Ishikawa (cell line): ENCODE data around the gene NFKB1.

Source experiments
- CEBPB ChIP-seq: IDR thresholded peaks from 2 replicates; pipeline ENCODE4 v1.6.1; 2012
- CREB1 ChIP-seq: IDR thresholded peaks from 2 replicates; pipeline ENCODE4 v1.6.1; 2012; ENCODE audit warnings: low read depth
- EGR1 ChIP-seq: IDR thresholded peaks from 2 replicates; pipeline ENCODE4 v1.6.1; 2012
- EP300 ChIP-seq: IDR thresholded peaks from 2 replicates; pipeline ENCODE4 v1.6.1; 2012; ENCODE audit warnings: borderline replicate concordance
- FOXM1 ChIP-seq: IDR thresholded peaks from 2 replicates; pipeline ENCODE4 v1.6.1; 2012; ENCODE audit warnings: low read depth, borderline replicate concordance
- MAX ChIP-seq: IDR thresholded peaks from 2 replicates; pipeline ENCODE4 v1.6.1; 2012
- NFIC ChIP-seq: IDR thresholded peaks from 2 replicates; pipeline ENCODE4 v1.6.1; 2012
- RAD21 ChIP-seq: IDR thresholded peaks from 2 replicates; pipeline ENCODE4 v1.6.1; 2012; ENCODE audit warnings: low read depth
- TAF1 ChIP-seq: IDR thresholded peaks from 2 replicates; pipeline ENCODE4 v1.6.1; 2012; ENCODE audit warnings: low read depth, mild to moderate bottlenecking
- TCF12 ChIP-seq: IDR thresholded peaks from 2 replicates; pipeline ENCODE4 v1.6.1; 2012; ENCODE audit warnings: low read depth
- TEAD4 ChIP-seq: IDR thresholded peaks from 2 replicates; pipeline ENCODE4 v1.6.1; 2012
- USF1 ChIP-seq: IDR thresholded peaks from 2 replicates; pipeline ENCODE4 v1.6.1; 2012
- YY1 ChIP-seq: IDR thresholded peaks from 2 replicates; pipeline ENCODE4 v1.6.1; 2012; ENCODE audit warnings: low read depth
- ZBTB7A ChIP-seq: IDR thresholded peaks from 2 replicates; pipeline ENCODE4 v1.6.1; 2012; ENCODE audit warnings: low read depth
- TF ChIP-seq, protein P1 (sequence below): IDR thresholded peaks from 2 replicates; pipeline ENCODE4 v1.6.1; 2012; ENCODE audit warnings: low read depth, mild to moderate bottlenecking

Gene NFKB1

DNA sequence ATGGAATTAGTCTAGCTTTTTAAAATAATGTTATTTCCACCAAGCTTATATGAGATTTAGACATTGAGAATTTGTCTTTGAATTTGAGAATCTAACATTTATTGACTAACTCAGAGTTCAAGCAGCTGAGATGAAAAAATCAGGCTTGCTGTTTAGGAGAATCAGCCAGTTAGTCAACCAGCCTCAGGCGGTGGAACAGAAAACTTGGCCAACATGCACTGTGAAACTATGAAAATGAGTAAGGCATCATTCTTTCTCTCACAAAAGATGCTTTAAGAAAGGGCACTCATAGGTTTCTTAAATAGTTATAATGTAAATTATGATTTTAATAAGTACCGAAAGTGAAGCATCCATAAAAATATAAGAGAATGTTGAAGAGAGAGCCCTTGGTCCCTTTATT lies 84.2 kb downstream of the NFKB1 start:
- TF ChIP-seq EGR1 (no peak), TEAD4 (no peak), TAF1 (no peak), FOXM1 (no peak), USF1 (no peak), RAD21 (no peak)
- TF ChIP-seq, protein P1, sequence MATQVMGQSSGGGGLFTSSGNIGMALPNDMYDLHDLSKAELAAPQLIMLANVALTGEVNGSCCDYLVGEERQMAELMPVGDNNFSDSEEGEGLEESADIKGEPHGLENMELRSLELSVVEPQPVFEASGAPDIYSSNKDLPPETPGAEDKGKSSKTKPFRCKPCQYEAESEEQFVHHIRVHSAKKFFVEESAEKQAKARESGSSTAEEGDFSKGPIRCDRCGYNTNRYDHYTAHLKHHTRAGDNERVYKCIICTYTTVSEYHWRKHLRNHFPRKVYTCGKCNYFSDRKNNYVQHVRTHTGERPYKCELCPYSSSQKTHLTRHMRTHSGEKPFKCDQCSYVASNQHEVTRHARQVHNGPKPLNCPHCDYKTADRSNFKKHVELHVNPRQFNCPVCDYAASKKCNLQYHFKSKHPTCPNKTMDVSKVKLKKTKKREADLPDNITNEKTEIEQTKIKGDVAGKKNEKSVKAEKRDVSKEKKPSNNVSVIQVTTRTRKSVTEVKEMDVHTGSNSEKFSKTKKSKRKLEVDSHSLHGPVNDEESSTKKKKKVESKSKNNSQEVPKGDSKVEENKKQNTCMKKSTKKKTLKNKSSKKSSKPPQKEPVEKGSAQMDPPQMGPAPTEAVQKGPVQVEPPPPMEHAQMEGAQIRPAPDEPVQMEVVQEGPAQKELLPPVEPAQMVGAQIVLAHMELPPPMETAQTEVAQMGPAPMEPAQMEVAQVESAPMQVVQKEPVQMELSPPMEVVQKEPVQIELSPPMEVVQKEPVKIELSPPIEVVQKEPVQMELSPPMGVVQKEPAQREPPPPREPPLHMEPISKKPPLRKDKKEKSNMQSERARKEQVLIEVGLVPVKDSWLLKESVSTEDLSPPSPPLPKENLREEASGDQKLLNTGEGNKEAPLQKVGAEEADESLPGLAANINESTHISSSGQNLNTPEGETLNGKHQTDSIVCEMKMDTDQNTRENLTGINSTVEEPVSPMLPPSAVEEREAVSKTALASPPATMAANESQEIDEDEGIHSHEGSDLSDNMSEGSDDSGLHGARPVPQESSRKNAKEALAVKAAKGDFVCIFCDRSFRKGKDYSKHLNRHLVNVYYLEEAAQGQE: no peak

DNA sequence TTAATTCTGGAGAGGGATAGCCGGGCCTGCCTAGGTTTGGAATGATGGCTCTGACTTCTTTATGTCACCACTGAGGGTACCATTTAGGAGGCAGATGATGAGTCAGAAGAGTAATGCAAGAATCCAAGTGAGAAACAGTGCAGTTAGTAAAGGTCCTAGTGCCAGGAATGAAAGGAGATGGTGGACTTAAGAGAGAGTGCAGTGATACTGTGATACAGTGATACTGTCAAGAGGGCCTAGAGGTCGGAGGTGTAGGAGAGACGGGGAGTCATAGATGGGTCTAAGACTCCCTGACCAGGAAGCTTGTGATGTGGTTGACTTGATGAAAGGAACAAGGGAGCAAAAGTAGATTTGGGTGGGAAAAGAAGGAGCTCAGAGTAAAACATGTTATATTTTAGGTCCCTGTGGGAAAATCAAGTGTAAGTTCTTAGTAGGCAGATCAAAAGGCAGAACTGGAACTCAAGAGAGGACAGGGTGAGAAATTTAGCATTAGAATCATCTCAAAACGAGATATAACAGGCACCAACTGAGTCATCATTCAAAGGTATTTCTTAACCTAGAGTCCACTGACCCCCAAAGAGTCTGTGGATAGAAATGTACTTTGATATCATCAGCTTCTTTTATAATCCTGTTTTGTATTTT lies 85.0 kb downstream of the NFKB1 start:
- no peak for TF ChIP-seq YY1
- no peak for TF ChIP-seq MAX
- TF ChIP-seq EP300: no peak
- no peak for TF ChIP-seq CEBPB

GRCh38 chr4:102586644-102587021 lies 85.5 kb downstream of the NFKB1 start:
- TF ChIP-seq MAX (no peak), YY1 (no peak), TCF12 (no peak), NFIC (no peak), TAF1 (no peak), CEBPB (no peak), RAD21 (no peak), USF1 (no peak), FOXM1 (no peak), EP300 (no peak), TEAD4 (no peak), EGR1 (no peak), ZBTB7A (no peak), CREB1 (no peak)
- TF ChIP-seq, protein P1: no peak

DNA sequence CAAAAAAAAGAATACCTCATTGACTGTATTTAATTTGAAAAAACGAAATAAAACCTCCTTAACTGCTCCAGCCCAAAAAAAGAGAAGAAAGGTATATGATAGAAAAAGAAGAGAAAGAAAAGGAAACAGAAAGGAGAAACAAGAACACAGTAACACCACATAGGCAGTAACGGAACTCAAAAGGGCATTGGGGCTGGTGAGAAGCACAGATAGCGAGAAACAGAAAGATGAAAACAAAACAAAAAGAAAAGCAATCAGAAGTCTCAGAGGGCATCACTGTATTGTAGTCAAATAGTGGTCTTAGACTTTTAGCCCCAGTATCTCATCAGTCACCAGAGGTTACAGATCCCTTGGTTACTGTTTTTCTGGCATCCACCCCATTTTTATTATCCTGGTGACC lies 88.6 kb downstream of the NFKB1 start:
- TF ChIP-seq USF1: no peak
- TF ChIP-seq TEAD4: no peak
- no peak for TF ChIP-seq TCF12
- TF ChIP-seq EGR1: no peak
- no peak for TF ChIP-seq CEBPB
- TF ChIP-seq MAX: no peak
- no peak for TF ChIP-seq CREB1
- TF ChIP-seq, protein P1: no peak
